ENCODE results near the gene CAMK1. TPM values are rescaled to one million over a fixed set of nuclear protein-coding genes. Genes with fewer than 3 reads are reported as not detected.
"Not testable (repeated sequence)": the region's sequence is repeated elsewhere in the genome, so short reads cannot be mapped to it uniquely, and the experiment has no call there.

Gene CAMK1
- total RNA-seq, 1 experiment from 2014 or later = 9.7 TPM

- Histone ChIP-seq H3K27me3 (ENCODE audit: control insufficient read depth, insufficient read depth, low read length) (no peaks in the 10 kb centered on the region), H3K4me1 (ENCODE audit: control insufficient read depth, insufficient read depth, low read length) (no peaks in the 10 kb centered on the region), H3K4me3 (ENCODE audit: low read depth in 2 of 2, low read length in 2 of 2) (no peak overlapping the region), H3K27ac (ENCODE audit: low read length) (no peak overlapping the region), H3K9me3 (ENCODE audit: control insufficient read depth, insufficient read depth, low read depth, low read length) (no peaks in the 10 kb centered on the region), H3K36me3 (ENCODE audit: control insufficient read depth, insufficient read depth, low read length) (no peaks in the 10 kb centered on the region)
- ChIA-PET CTCF (no interaction called here), POLR2A (no interaction called here)
- TF ChIP-seq POLR2AphosphoS5 (IDR thresholded peaks at IDR 0.05; ENCODE audit: low read depth, low read length) = no peak
- TF ChIP-seq TCF7L2 (IDR thresholded peaks at IDR 0.05; ENCODE audit: low read depth, low read length) = no peak
- TF ChIP-seq SIN3A (IDR thresholded peaks at IDR 0.05; ENCODE audit: borderline replicate concordance, insufficient read depth, low read depth, low read length) = no peak
- BruUV-seq (replicated peaks) = no TSS peak
- no peak for DNase-seq (ENCODE audit: low read depth, low spot score)
- in situ Hi-C loops (cut with HindIII; ENCODE audit: low pct_unique_long_range_greater_than_20kb, low sequenced_read_pairs) (no loop called here), intact Hi-C loops (cut with micrococcal nuclease; ENCODE audit: unreplicated experiment) (no loop called here)
- ATAC-seq = no peak
Observed at GRCh38 chr3:9776896-9777693, 7.3 kb upstream of the CAMK1 start.

GRCh38 chr3:9771007-9771406 is 1.3 kb upstream of the CAMK1 start:
- BruUV-seq (replicated peaks); in situ Hi-C loops (cut with HindIII; ENCODE audit: low pct_unique_long_range_greater_than_20kb, low sequenced_read_pairs); H3K36me3 ChIP-seq (ENCODE audit: control insufficient read depth, insufficient read depth, low read length); H3K27me3 ChIP-seq (ENCODE audit: control insufficient read depth, insufficient read depth, low read length); H3K4me3 ChIP-seq (ENCODE audit: low read depth in 2 of 2, low read length in 2 of 2); H3K27ac ChIP-seq (ENCODE audit: low read length); ATAC-seq; H3K9me3 ChIP-seq (ENCODE audit: control insufficient read depth, insufficient read depth, low read depth, low read length); DNase-seq (ENCODE audit: low read depth, low spot score); H3K4me1 ChIP-seq (ENCODE audit: control insufficient read depth, insufficient read depth, low read length); intact Hi-C loops (cut with micrococcal nuclease; ENCODE audit: unreplicated experiment): not testable (repeated sequence)
- POLR2A ChIA-PET = interaction anchor here (0.6 kb wide), 1 partner anchor 26 kb away, joined by 13 read pairs; no protein-coding TSS in a partner anchor
- CTCF ChIA-PET = interaction anchor here (0.7 kb wide), 1 partner anchor 11 kb away, joined by 3 read pairs; no protein-coding TSS in a partner anchor

GRCh38 chr3:9770276-9770812 is 597 bp upstream of the CAMK1 start:
- no peaks in the 10 kb centered on the region for H3K36me3 ChIP-seq (ENCODE audit: control insufficient read depth, insufficient read depth, low read length)
- ChIA-PET CTCF (interaction anchor here (0.7 kb wide), 1 partner anchor 11 kb away, joined by 3 read pairs; no protein-coding TSS in a partner anchor), POLR2A (interaction anchor here (0.6 kb wide), 2 partner anchors 15 to 27 kb away, joined by 3 to 13 read pairs; no protein-coding TSS in a partner anchor)
- no TSS peak for BruUV-seq (replicated peaks)
- no peaks in the 10 kb centered on the region for H3K27me3 ChIP-seq (ENCODE audit: control insufficient read depth, insufficient read depth, low read length)
- in situ Hi-C loops (cut with HindIII; ENCODE audit: low pct_unique_long_range_greater_than_20kb, low sequenced_read_pairs) (no loop called here), intact Hi-C loops (cut with micrococcal nuclease; ENCODE audit: unreplicated experiment) (no loop called here)
- no peak for ATAC-seq
- peak overlapping the region; percentile 48; the same call in 1 of the 2 replicates for H3K27ac ChIP-seq (ENCODE audit: low read length)
- H3K9me3 ChIP-seq (ENCODE audit: control insufficient read depth, insufficient read depth, low read depth, low read length) = no peaks in the 10 kb centered on the region
- DNase-seq (ENCODE audit: low read depth, low spot score) = no peak
- no peak for TF ChIP-seq REST (IDR thresholded peaks at IDR 0.05; ENCODE audit: insufficient read depth in 1 of 2, low read depth in 2 of 2, low read length in 1 of 2)
- no peak for TF ChIP-seq TCF7L2 (IDR thresholded peaks at IDR 0.05; ENCODE audit: low read depth, low read length)
- no peak for TF ChIP-seq SIN3A (IDR thresholded peaks at IDR 0.05; ENCODE audit: borderline replicate concordance, insufficient read depth, low read depth, low read length)
- TF ChIP-seq POLR2AphosphoS5 (IDR thresholded peaks at IDR 0.05; ENCODE audit: low read depth, low read length) = no peak
- TF ChIP-seq CTCF (IDR thresholded peaks at IDR 0.05) = no peak
- peak overlapping the region; percentile 50 to 54 for H3K4me3 ChIP-seq (ENCODE audit: low read depth in 2 of 2, low read length in 2 of 2)
- H3K4me1 ChIP-seq (ENCODE audit: control insufficient read depth, insufficient read depth, low read length) = 0 out of 2 replicates have a peak, but pooled peaks cover 3% of the 10 kb centered on the region

Data from Panc1 (cell line).